Neural progenitor cell (in vitro differentiated cells): ENCODE results near the gene CNEP1R1.

Experiments used
- CTCF ChIP-seq: fragments of 200-600 bp; sonication (generic); IDR thresholded peaks from 2 replicates; pipeline ENCODE4 v1.5.1; 2017; ENCODE audit warnings: antibody characterized with exemption, mild to moderate bottlenecking
- EZH2phosphoT487 ChIP-seq: fragments of 200-600 bp; sonication (generic); IDR thresholded peaks from 2 replicates; pipeline ENCODE4 v1.6.1; 2017; ENCODE audit warnings: antibody characterized with exemption

- TF ChIP-seq CTCF (no peak), EZH2phosphoT487 (no peak)
Measured at GRCh38 chr16:50047864-50048263, 22.8 kb downstream of the CNEP1R1 start.
